SK-N-SH (cell line): ENCODE data around the gene TAX1BP1. TPM values are rescaled to one million over a fixed set of nuclear protein-coding genes. Genes with fewer than 3 reads are reported as not detected.
A peak's percentile ranks its signal among the peaks of the same experiment; 100 is the strongest.

Experiments
- CTCF ChIA-PET: fragments of 300-600, 350-600 bp; formaldehyde crosslinking; extraction: SDS; loops from one replicate; lab custom pipeline; 2021; lab: Yijun Ruan, JAX
- POLR2A ChIA-PET: fragments of 350-600 bp; sonication (Branson Sonifier 250); formaldehyde crosslinking; extraction: SDS; loops from one replicate; lab custom pipeline; 2020; ENCODE audit warnings: antibody characterized with exemption, inconsistent platforms; lab: Yijun Ruan, JAX
- DNase-seq: peaks from one replicate; pipeline ENCODE4 v3.0.0; 2012
- H2AFZ ChIP-seq: fragments of 200-600 bp; sonication (generic); 2 replicates; pipeline ENCODE4 v1.8.1; 2016; ENCODE audit warnings: antibody characterized with exemption, mild to moderate bottlenecking, low read depth
- H3F3A ChIP-seq: fragments of 200-600 bp; sonication (generic); replicated peaks from 2 replicates; pipeline ENCODE3; 2016; ENCODE audit warnings: antibody characterized with exemption, mild to moderate bottlenecking; ENCODE audit not compliant: insufficient read depth
- H3K27ac ChIP-seq, 2 experiments: fragments of 200-500 bp in 1 of 2; fragments of 200-600 bp in 1 of 2; sonication (Bioruptor generic) in 1 of 2; sonication (generic), shearing (Covaris generic) in 1 of 2; 2 replicates each; pipeline versions ENCODE4 v1.5.1 to v1.6.1; 2014 to 2016; ENCODE audit warnings: low read depth in 2 of 2, inconsistent platforms in 1 of 2, low read length in 1 of 2, mild to moderate bottlenecking in 1 of 2, mixed read lengths in 1 of 2
- H3K27me3 ChIP-seq: fragments of 200-600 bp; sonication (generic), shearing (Covaris generic); 2 replicates; pipeline ENCODE4 v1.6.1; 2016; ENCODE audit warnings: mixed run types; ENCODE audit not compliant: insufficient read depth
- H3K36me3 ChIP-seq, 2 experiments: fragments of 200-500 bp in 1 of 2; fragments of 200-600 bp in 1 of 2; sonication (Bioruptor generic) in 1 of 2; sonication (generic) in 1 of 2; replicated peaks in 1 of 2; 2 replicates each; pipeline versions ENCODE3 to v1.5.1; 2014 to 2016; ENCODE audit warnings: low read length in 1 of 2, mild to moderate bottlenecking in 1 of 2; ENCODE audit not compliant: insufficient read depth in 2 of 2, control insufficient read depth in 1 of 2
- H3K4me1 ChIP-seq, 2 experiments: fragments of 200-500 bp in 1 of 2; fragments of 200-600 bp in 1 of 2; sonication (Bioruptor generic) in 1 of 2; sonication (generic), shearing (Covaris generic) in 1 of 2; 2 replicates each; pipeline versions ENCODE4 v1.5.1 to v1.6.1; 2014 to 2016; ENCODE audit warnings: low read depth in 1 of 2, low read length in 1 of 2, mixed run types in 1 of 2; ENCODE audit not compliant: insufficient read depth in 2 of 2, control insufficient read depth in 1 of 2
- H3K4me2 ChIP-seq: fragments of 200-600 bp; sonication (generic), shearing (Covaris generic); 2 replicates; pipeline ENCODE4 v1.6.1; 2017; ENCODE audit warnings: mixed run types
- H3K4me3 ChIP-seq, 2 experiments: fragments of 200-500 bp in 1 of 2; fragments of 200-600 bp in 1 of 2; sonication (Bioruptor generic) in 1 of 2; sonication (generic), shearing (Covaris generic) in 1 of 2; 2 replicates each; pipeline versions ENCODE4 v1.5.1 to v1.8.1; 2014 to 2016; ENCODE audit warnings: low read depth in 2 of 2, inconsistent platforms in 1 of 2, low read length in 1 of 2, mild to moderate bottlenecking in 1 of 2, mixed read lengths in 1 of 2, moderate library complexity in 1 of 2
- H3K79me2 ChIP-seq: fragments of 200-600 bp; sonication (generic); 2 replicates; pipeline ENCODE4 v1.8.1; 2017; ENCODE audit warnings: mild to moderate bottlenecking; ENCODE audit not compliant: insufficient read depth
- H3K9ac ChIP-seq: fragments of 200-600 bp; sonication (generic); 2 replicates; pipeline ENCODE4 v1.6.1; 2017; ENCODE audit warnings: mixed run types
- H3K9me2 ChIP-seq: fragments of 200-600 bp; sonication (generic); 2 replicates; pipeline ENCODE4 v1.6.1; 2017; ENCODE audit warnings: mixed run types
- H3K9me3 ChIP-seq: fragments of 200-600 bp; sonication (generic); 2 replicates; pipeline ENCODE4 v1.6.1; 2017; ENCODE audit warnings: mixed run types, mild to moderate bottlenecking, moderate library complexity
- H4K20me1 ChIP-seq: fragments of 200-600 bp; sonication (generic); 2 replicates; pipeline ENCODE4 v1.6.1; 2017; ENCODE audit warnings: mild to moderate bottlenecking, mixed run types; ENCODE audit not compliant: insufficient read depth
- CHD2 ChIP-seq: fragments of 150-350 bp; IDR thresholded peaks from 2 replicates; pipeline ENCODE4 v1.6.1; 2018; ENCODE audit warnings: low read length; ENCODE audit not compliant: partially characterized antibody
- FOSL2 ChIP-seq: IDR thresholded peaks from 2 replicates; pipeline ENCODE4 v1.4.0; 2012; ENCODE audit warnings: low read depth, mild to moderate bottlenecking, moderate library complexity, borderline replicate concordance
- MEF2A ChIP-seq: IDR thresholded peaks from 2 replicates; pipeline ENCODE4 v1.4.0; 2012; ENCODE audit warnings: low read depth, borderline replicate concordance
- NRF1 ChIP-seq: IDR thresholded peaks from 2 replicates; pipeline ENCODE4 v1.6.1; 2012; ENCODE audit warnings: low read depth, mild to moderate bottlenecking, low read length
- POLR2AphosphoS5 ChIP-seq: IDR thresholded peaks from 2 replicates; pipeline ENCODE4 v1.6.1; 2012; ENCODE audit warnings: low read depth, low read length
- RCOR1 ChIP-seq: fragments of 150-350 bp; IDR thresholded peaks from 2 replicates; pipeline ENCODE4 v1.6.1; 2017; ENCODE audit warnings: antibody characterized with exemption, low read length
- RXRA ChIP-seq: IDR thresholded peaks from 2 replicates; pipeline ENCODE4 v1.4.0; 2012; ENCODE audit warnings: low read depth, mild to moderate bottlenecking, borderline replicate concordance
- SIN3A ChIP-seq: IDR thresholded peaks from 2 replicates; pipeline ENCODE4 v1.6.1; 2012; ENCODE audit warnings: low read depth, mild to moderate bottlenecking, low read length, moderate library complexity, borderline replicate concordance
- TAF1 ChIP-seq: IDR thresholded peaks from 2 replicates; pipeline ENCODE4 v1.6.1; 2012; ENCODE audit warnings: low read depth, mild to moderate bottlenecking, low read length, moderate library complexity, borderline replicate concordance
- WGBS: methylation state at CpG from one replicate; pipeline ENCODE4 v1.1.6; 2017; ENCODE audit warnings: low lambda C conversion rate; 5-methylcytosine and 5-hydroxymethylcytosine counted together
- polyA plus RNA-seq, 3 experiments: library from polyadenylated mRNA; depleted of rRNA; stranded (reverse); fragments of >200 nt; gene quantifications; 2 replicates each; pipeline ENCODE4 v1.2.3, GENCODE V29; 2012
- TF ChIP-seq, protein P1 (sequence below): IDR thresholded peaks from 2 replicates; pipeline ENCODE4 v1.4.0; 2012; ENCODE audit warnings: low read depth, borderline replicate concordance
- TF ChIP-seq, protein P2 (sequence below): fragments of 200-600 bp; sonication (generic); IDR thresholded peaks from 2 replicates; pipeline ENCODE4 v1.6.1; 2017; ENCODE audit warnings: antibody characterized with exemption, mild to moderate bottlenecking, moderate library complexity

TAX1BP1 gene
- polyA plus RNA-seq, 1 of the 3 experiments (the other 2 are of a cell fraction), result 70.3 TPM

DNA sequence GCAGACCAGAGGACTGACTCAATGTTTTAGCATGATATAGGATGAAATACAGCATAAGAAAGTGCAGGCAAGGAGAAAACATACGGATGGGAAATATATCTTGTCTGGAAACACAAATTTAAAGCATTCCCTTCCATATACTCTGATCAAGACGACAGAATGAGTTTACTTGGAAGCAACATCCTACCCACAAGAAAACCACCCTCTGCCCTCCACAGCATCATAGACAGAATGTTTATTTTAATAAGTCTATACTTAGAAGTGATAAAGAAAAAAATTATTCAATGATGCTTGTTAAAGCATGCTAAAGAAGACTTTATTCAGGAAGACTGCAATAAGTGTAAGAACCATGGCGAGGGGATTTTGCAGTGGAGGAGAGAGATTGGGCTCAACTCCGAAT, 44.9 kb upstream of the TAX1BP1 start:
- POLR2A ChIA-PET, result no interaction called here
- H3K27me3 ChIP-seq, result no peaks in the 10 kb centered on the region
- no peaks in the 10 kb centered on the region for H3F3A ChIP-seq
- no peaks in the 10 kb centered on the region for H4K20me1 ChIP-seq
- H3K9me3 ChIP-seq, result no peaks in the 10 kb centered on the region
- H3K4me3 ChIP-seq, result no peak overlapping the region
- no peaks in the 10 kb centered on the region for H3K79me2 ChIP-seq
- CTCF ChIA-PET, result interaction anchor here (1.0 to 1.9 kb wide), 2 partner anchors 10 to 12 kb away, joined by 3 to 7 read pairs; no protein-coding TSS in a partner anchor
- no peaks in the 10 kb centered on the region for H3K9me2 ChIP-seq
- no peak overlapping the region for H3K27ac ChIP-seq
- no peak overlapping the region for H3K4me2 ChIP-seq
- no peak for DNase-seq
- no peak overlapping the region for H2AFZ ChIP-seq
- H3K9ac ChIP-seq, result no peak overlapping the region
- peaks cover 0 to 6% of the 10 kb centered on the region in 2 experiments; a peak in 2 of 4 replicates for H3K4me1 ChIP-seq
- WGBS, result 86% methylated on average over 4 of the region's 4 CpGs
- TF ChIP-seq RCOR1 (no peak), NRF1 (no peak), SIN3A (no peak), RXRA (no peak), POLR2AphosphoS5 (no peak), CHD2 (no peak)
- TF ChIP-seq, protein P1, sequence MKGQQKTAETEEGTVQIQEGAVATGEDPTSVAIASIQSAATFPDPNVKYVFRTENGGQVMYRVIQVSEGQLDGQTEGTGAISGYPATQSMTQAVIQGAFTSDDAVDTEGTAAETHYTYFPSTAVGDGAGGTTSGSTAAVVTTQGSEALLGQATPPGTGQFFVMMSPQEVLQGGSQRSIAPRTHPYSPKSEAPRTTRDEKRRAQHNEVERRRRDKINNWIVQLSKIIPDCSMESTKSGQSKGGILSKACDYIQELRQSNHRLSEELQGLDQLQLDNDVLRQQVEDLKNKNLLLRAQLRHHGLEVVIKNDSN, result no peak
- no peaks in the 10 kb centered on the region for H3K36me3 ChIP-seq

DNA sequence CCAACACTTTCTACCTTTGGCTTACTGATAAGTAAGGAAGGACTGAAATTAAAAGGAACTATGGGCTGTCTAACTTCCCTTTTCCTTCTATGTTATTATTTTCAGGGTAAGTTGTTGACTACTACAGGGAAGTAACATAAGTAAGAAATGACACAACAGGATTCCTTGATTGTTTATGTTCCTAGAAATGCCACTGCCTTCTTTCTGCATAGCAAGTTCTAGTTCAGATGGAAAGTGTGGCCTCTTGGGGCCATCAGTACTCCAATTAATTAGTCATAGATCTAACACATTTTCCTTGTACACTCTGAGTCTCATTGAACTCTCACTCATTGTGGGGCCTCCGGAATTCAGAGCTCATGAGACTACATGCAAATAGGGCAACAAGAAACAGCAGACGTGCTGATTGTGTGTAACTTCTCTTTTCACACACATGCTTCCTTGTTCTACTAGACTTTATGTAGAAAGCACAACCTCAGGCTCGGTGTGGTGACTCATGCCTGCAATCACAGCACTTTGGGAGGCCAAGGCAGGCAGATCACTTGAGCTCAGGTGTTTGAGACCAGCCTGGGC, 42.0 kb upstream of the TAX1BP1 start:
- no peak overlapping the region for H3K27ac ChIP-seq
- H3K9ac ChIP-seq, result no peak overlapping the region
- no peaks in the 10 kb centered on the region for H3F3A ChIP-seq
- peak overlapping the region; percentile 61 for H2AFZ ChIP-seq
- no peaks in the 10 kb centered on the region for H4K20me1 ChIP-seq
- no peaks in the 10 kb centered on the region for H3K9me2 ChIP-seq
- 75% methylated on average over 3 of the region's 3 CpGs for WGBS
- ChIA-PET CTCF (interaction anchor here (0.7 kb wide), 2 partner anchors 222 to 322 kb away, joined by 3 read pairs; no protein-coding TSS in a partner anchor), POLR2A (no interaction called here)
- TF ChIP-seq, protein P2, sequence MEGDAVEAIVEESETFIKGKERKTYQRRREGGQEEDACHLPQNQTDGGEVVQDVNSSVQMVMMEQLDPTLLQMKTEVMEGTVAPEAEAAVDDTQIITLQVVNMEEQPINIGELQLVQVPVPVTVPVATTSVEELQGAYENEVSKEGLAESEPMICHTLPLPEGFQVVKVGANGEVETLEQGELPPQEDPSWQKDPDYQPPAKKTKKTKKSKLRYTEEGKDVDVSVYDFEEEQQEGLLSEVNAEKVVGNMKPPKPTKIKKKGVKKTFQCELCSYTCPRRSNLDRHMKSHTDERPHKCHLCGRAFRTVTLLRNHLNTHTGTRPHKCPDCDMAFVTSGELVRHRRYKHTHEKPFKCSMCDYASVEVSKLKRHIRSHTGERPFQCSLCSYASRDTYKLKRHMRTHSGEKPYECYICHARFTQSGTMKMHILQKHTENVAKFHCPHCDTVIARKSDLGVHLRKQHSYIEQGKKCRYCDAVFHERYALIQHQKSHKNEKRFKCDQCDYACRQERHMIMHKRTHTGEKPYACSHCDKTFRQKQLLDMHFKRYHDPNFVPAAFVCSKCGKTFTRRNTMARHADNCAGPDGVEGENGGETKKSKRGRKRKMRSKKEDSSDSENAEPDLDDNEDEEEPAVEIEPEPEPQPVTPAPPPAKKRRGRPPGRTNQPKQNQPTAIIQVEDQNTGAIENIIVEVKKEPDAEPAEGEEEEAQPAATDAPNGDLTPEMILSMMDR, result no peak
- TF ChIP-seq FOSL2 (peak; percentile 32; the same call in 1 of the 2 replicates), TAF1 (no peak), MEF2A (no peak)
- H3K36me3 ChIP-seq, result no peaks in the 10 kb centered on the region
- no peak overlapping the region for H3K4me3 ChIP-seq
- DNase-seq, result no peak
- no peak overlapping the region for H3K4me2 ChIP-seq
- no peaks in the 10 kb centered on the region for H3K79me2 ChIP-seq
- H3K9me3 ChIP-seq, result no peaks in the 10 kb centered on the region
- H3K27me3 ChIP-seq, result no peaks in the 10 kb centered on the region
- H3K4me1 ChIP-seq, result peaks cover 0 to 2% of the 10 kb centered on the region in 2 experiments; a peak in 1 of 4 replicates
